Activated CD4-positive, alpha-beta T cell treated with anti-CD3 and anti-CD28 coated beads, Interleukin-2, amount 50 U/mL, for 48 hours (primary cell): ENCODE results near the gene RNASEL.

Source experiments
- DNase-seq, 2 experiments: peaks; one replicate each; pipeline ENCODE4 v3.0.0-alpha.2; 2020

RNASEL gene

GRCh38 chr1:182620924-182621585 is 32.0 kb upstream of the RNASEL start:
- no peak for DNase-seq

GRCh38 chr1:182617734-182618351 is 28.8 kb upstream of the RNASEL start:
- DNase-seq, result no peak

- DNase-seq, result no peak
Measured at GRCh38 chr1:182617014-182617429, 28.0 kb upstream of the RNASEL start.

GRCh38 chr1:182616130-182617013 is 27.3 kb upstream of the RNASEL start:
- DNase-seq, result peak; percentile 82 to 87

- DNase-seq, result peak; percentile 61 to 75
Measured at GRCh38 chr1:182615468-182616129, 26.5 kb upstream of the RNASEL start.

- peak; percentile 70 to 74 for DNase-seq
Measured at GRCh38 chr1:182614796-182615454, 25.9 kb upstream of the RNASEL start.

GRCh38 chr1:182611787-182612186 is 22.7 kb upstream of the RNASEL start:
- DNase-seq, result no peak

- DNase-seq, result no peak
Measured at GRCh38 chr1:182611326-182611725, 22.3 kb upstream of the RNASEL start.

GRCh38 chr1:182610606-182611194 is 21.6 kb upstream of the RNASEL start:
- DNase-seq, result no peak

- no peak for DNase-seq
Measured at GRCh38 chr1:182608845-182609610, 20.0 kb upstream of the RNASEL start.

- DNase-seq, result no peak
Measured at GRCh38 chr1:182608236-182608635, 19.2 kb upstream of the RNASEL start.

GRCh38 chr1:182607566-182607965 is 18.5 kb upstream of the RNASEL start:
- DNase-seq, result no peak

GRCh38 chr1:182604175-182605164 is 15.4 kb upstream of the RNASEL start, which contains the start of gene RGS16:
TSS of gene RGS16 (minus strand) at chr1:182604389. CDS start at chr1:182604259, 130 bp downstream.
- DNase-seq, result peak; percentile 96 to 97

GRCh38 chr1:182603646-182604174 is 14.7 kb upstream of the RNASEL start:
- no peak for DNase-seq

- DNase-seq, result peak in 1 of 2 experiments; percentile 40
Measured at GRCh38 chr1:182602935-182603645, 14.0 kb upstream of the RNASEL start.

- DNase-seq, result no peak
Measured at GRCh38 chr1:182601913-182602312, 12.9 kb upstream of the RNASEL start.

- peak; percentile 47 to 61 for DNase-seq
Measured at GRCh38 chr1:182601416-182601786, 12.3 kb upstream of the RNASEL start.

- no peak for DNase-seq
Measured at GRCh38 chr1:182600745-182601415, 11.8 kb upstream of the RNASEL start.
